ENCODE measurements around the gene THRAP3.

Gene THRAP3

GRCh38 chr1:36303244-36303643 lies 79.0 kb downstream of the THRAP3 start:
- DNase-seq (ENCODE audit: low read depth) = no peak
- no peak overlapping the region for H3K4me3 ChIP-seq (ENCODE audit: low read depth, low read length)
- TF ChIP-seq, protein P1, sequence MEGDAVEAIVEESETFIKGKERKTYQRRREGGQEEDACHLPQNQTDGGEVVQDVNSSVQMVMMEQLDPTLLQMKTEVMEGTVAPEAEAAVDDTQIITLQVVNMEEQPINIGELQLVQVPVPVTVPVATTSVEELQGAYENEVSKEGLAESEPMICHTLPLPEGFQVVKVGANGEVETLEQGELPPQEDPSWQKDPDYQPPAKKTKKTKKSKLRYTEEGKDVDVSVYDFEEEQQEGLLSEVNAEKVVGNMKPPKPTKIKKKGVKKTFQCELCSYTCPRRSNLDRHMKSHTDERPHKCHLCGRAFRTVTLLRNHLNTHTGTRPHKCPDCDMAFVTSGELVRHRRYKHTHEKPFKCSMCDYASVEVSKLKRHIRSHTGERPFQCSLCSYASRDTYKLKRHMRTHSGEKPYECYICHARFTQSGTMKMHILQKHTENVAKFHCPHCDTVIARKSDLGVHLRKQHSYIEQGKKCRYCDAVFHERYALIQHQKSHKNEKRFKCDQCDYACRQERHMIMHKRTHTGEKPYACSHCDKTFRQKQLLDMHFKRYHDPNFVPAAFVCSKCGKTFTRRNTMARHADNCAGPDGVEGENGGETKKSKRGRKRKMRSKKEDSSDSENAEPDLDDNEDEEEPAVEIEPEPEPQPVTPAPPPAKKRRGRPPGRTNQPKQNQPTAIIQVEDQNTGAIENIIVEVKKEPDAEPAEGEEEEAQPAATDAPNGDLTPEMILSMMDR (IDR thresholded peaks at IDR 0.05; ENCODE audit: control insufficient read depth, extremely low read depth, insufficient read depth) = no peak

DNA sequence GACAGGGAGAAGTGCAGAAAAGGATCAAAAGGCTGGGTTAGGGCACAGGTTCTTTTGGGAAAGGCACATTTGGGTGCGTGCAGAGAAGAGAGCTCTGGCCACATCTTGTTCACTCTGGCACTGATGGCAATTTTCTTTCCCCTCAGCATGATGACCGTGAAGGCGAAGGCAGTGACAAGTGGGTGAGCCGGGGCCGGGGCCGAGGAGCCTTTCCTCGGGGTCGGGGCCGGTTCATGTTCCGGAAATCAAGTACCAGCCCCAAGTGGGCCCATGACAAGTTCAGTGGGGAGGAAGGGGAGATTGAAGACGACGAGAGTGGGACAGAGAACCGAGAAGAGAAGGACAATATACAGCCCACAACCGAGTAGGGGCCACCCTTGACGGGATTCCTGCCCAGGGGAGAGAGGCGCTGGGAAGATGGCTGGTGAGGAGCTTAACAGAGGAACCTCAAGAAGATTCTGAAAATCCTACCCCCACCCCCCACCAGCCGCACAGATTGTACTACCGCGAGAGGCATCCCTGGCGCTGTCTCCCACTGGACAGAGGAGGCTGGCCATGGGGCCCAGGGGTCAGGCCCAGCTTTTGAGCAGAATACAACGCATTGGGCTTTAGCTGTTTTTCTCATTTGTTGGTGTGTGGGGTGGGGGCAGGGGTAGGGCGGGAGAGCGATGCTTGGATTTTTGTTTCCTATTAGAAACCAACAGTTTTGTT lies 79.6 kb downstream of the THRAP3 start:
- TF ChIP-seq, protein P1 (IDR thresholded peaks at IDR 0.05; ENCODE audit: control insufficient read depth, extremely low read depth, insufficient read depth) = no peak
- H3K4me3 ChIP-seq (ENCODE audit: low read depth, low read length) = no peak overlapping the region
- no peak for DNase-seq (ENCODE audit: low read depth)

DNA sequence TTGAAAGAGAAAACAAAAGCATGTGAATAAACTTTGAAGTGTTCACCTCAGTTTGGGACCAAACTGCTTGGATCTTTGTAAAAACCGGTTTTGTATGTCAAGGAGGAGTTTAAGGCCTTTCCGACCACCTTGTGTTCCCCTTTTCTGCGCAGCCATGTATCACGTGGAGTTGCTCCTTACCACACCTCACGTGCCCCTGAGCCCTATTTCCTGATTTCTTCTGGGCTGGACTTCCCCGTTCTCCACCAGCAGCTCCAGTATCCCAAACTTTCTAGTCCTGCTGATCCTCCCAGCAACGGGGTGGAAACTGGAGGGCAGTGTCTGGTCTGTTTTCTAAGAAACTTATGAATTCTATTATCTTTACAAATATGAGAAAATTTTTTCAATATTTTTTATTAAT lies 80.3 kb downstream of the THRAP3 start:
- H3K4me3 ChIP-seq (ENCODE audit: low read depth, low read length) = no peak overlapping the region
- TF ChIP-seq, protein P1 (IDR thresholded peaks at IDR 0.05; ENCODE audit: control insufficient read depth, extremely low read depth, insufficient read depth) = no peak
- DNase-seq (ENCODE audit: low read depth) = no peak

GRCh38 chr1:36304970-36305914 lies 81.0 kb downstream of the THRAP3 start:
- no peak for DNase-seq (ENCODE audit: low read depth)
- TF ChIP-seq, protein P1 (IDR thresholded peaks at IDR 0.05; ENCODE audit: control insufficient read depth, extremely low read depth, insufficient read depth) = no peak
- no peak overlapping the region for H3K4me3 ChIP-seq (ENCODE audit: low read depth, low read length)

GRCh38 chr1:36305915-36306209 lies 81.6 kb downstream of the THRAP3 start:
- TF ChIP-seq, protein P1 (IDR thresholded peaks at IDR 0.05; ENCODE audit: control insufficient read depth, extremely low read depth, insufficient read depth) = no peak
- peak overlapping the region; percentile 77 for H3K4me3 ChIP-seq (ENCODE audit: low read depth, low read length)

GRCh38 chr1:36306210-36306901 lies 82.1 kb downstream of the THRAP3 start, which contains the start of gene SH3D21:
TSS of gene SH3D21 (plus strand) at chr1:36306368. CDS start at chr1:36306421, 53 bp downstream.
- TF ChIP-seq, protein P1 (IDR thresholded peaks at IDR 0.05; ENCODE audit: control insufficient read depth, extremely low read depth, insufficient read depth) = peak; percentile 21; the same call in 1 of the 2 replicates
- H3K4me3 ChIP-seq (ENCODE audit: low read depth, low read length) = peak within 1 kb of the TSS; percentile 77
- DNase-seq (ENCODE audit: low read depth) = no peak

More at GRCh38 chr1:36305915-36306209, 81.6 kb downstream of the THRAP3 start:
- DNase-seq (ENCODE audit: low read depth) = no peak

Data from LNCaP clone FGC (cell line).